NT2/D1 (cell line): Measurements from ENCODE around the gene TPRA1.

ENCODE experiments used
- DNase-seq: peaks from one replicate; pipeline ENCODE4 v3.0.0-alpha.2; 2011; ENCODE audit warnings: low read depth, low spot score
- H3K27me3 ChIP-seq: 2 replicates; pipeline ENCODE4 v1.6.0; 2011; ENCODE audit warnings: mild to moderate bottlenecking; ENCODE audit not compliant: insufficient read length, insufficient read depth
- H3K36me3 ChIP-seq: 2 replicates; pipeline ENCODE4 v1.6.1; 2011; ENCODE audit warnings: mild to moderate bottlenecking, low read length, mixed read lengths; ENCODE audit not compliant: insufficient read depth, insufficient read length
- H3K4me1 ChIP-seq: 2 replicates; pipeline ENCODE4 v1.5.1; 2011; ENCODE audit not compliant: insufficient read depth, insufficient read length
- H3K4me3 ChIP-seq: 2 replicates; pipeline ENCODE4 v1.5.1; 2011; ENCODE audit warnings: low read depth; ENCODE audit not compliant: insufficient read length
- H3K9ac ChIP-seq: 2 replicates; pipeline ENCODE4 v1.6.0; 2011; ENCODE audit warnings: low read depth; ENCODE audit not compliant: insufficient read length
- H3K9me3 ChIP-seq: 2 replicates; pipeline ENCODE4 v1.5.1; 2011; ENCODE audit warnings: mild to moderate bottlenecking, low read length; ENCODE audit not compliant: insufficient read depth
- SUZ12 ChIP-seq: IDR thresholded peaks from 2 replicates; pipeline ENCODE4 v1.6.1; 2011; ENCODE audit not compliant: insufficient read length, insufficient read depth; ENCODE audit errors: extremely low read depth
- YY1 ChIP-seq: IDR thresholded peaks from 2 replicates; pipeline ENCODE4 v1.6.1; 2011; ENCODE audit not compliant: insufficient read length, insufficient read depth
- ZNF274 ChIP-seq: IDR thresholded peaks from 2 replicates; pipeline ENCODE4 v1.6.1; 2011; ENCODE audit warnings: mild to moderate bottlenecking, low read depth, low read length

The TPRA1 gene

GRCh38 chr3:127630811-127631714 lies 40.5 kb upstream of the TPRA1 start:
- H3K9me3 ChIP-seq: peaks cover 7% of the 10 kb centered on the region; the same call in 1 of the 2 replicates
- H3K9ac ChIP-seq: no peak overlapping the region
- no peak for DNase-seq
- peaks cover 7% of the 10 kb centered on the region for H3K4me1 ChIP-seq
- no peak overlapping the region for H3K4me3 ChIP-seq
- H3K36me3 ChIP-seq: no peaks in the 10 kb centered on the region
- TF ChIP-seq YY1 (no peak), ZNF274 (no peak), SUZ12 (no peak)
- peaks cover 44% of the 10 kb centered on the region for H3K27me3 ChIP-seq

GRCh38 chr3:127629467-127630403 lies 39.2 kb upstream of the TPRA1 start:
- Histone ChIP-seq H3K4me3 (peak overlapping the region; percentile 49), H3K27me3 (peaks cover 47% of the 10 kb centered on the region), H3K9ac (peak overlapping the region; percentile 73), H3K9me3 (peaks cover 7% of the 10 kb centered on the region; the same call in 1 of the 2 replicates), H3K4me1 (peaks cover 7% of the 10 kb centered on the region), H3K36me3 (no peaks in the 10 kb centered on the region)
- DNase-seq: no peak
- TF ChIP-seq ZNF274 (no peak), YY1 (no peak), SUZ12 (no peak)

- Histone ChIP-seq H3K9me3 (peaks cover 7% of the 10 kb centered on the region; the same call in 1 of the 2 replicates), H3K4me3 (peak within 1 kb of the TSS; percentile 49), H3K4me1 (peaks cover 7% of the 10 kb centered on the region), H3K36me3 (no peaks in the 10 kb centered on the region), H3K9ac (peak within 1 kb of the TSS; percentile 73), H3K27me3 (peaks cover 47% of the 10 kb centered on the region)
- TF ChIP-seq YY1 (no peak), ZNF274 (no peak), SUZ12 (no peak)
- peak; percentile 52 for DNase-seq
These were observed 38.4 kb upstream of the TPRA1 start, which contains the start of gene PODXL2 for GRCh38 chr3:127628788-127629466. Gene PODXL2, plus strand, starts transcription at chr3:127629185. Its CDS starts 35 bp downstream, at chr3:127629220.

- no peaks in the 10 kb centered on the region for H3K36me3 ChIP-seq
- H3K9me3 ChIP-seq: peaks cover 7% of the 10 kb centered on the region; the same call in 1 of the 2 replicates
- no peak overlapping the region for H3K4me3 ChIP-seq
- H3K27me3 ChIP-seq: peaks cover 47% of the 10 kb centered on the region
- no peak overlapping the region for H3K9ac ChIP-seq
- peaks cover 7% of the 10 kb centered on the region for H3K4me1 ChIP-seq
- DNase-seq: no peak
- no peak for TF ChIP-seq SUZ12
- no peak for TF ChIP-seq YY1
- no peak for TF ChIP-seq ZNF274
These were observed 37.9 kb upstream of the TPRA1 start for GRCh38 chr3:127628426-127628787.

- Histone ChIP-seq H3K9ac (no peak overlapping the region), H3K36me3 (peaks cover 21% of the 10 kb centered on the region), H3K9me3 (peaks cover 7% of the 10 kb centered on the region; the same call in 1 of the 2 replicates), H3K4me1 (peaks cover 7% of the 10 kb centered on the region), H3K27me3 (peaks cover 44% of the 10 kb centered on the region), H3K4me3 (no peak overlapping the region)
- TF ChIP-seq YY1: no peak
- TF ChIP-seq SUZ12: no peak
- no peak for TF ChIP-seq ZNF274
- no peak for DNase-seq
These were observed 35.3 kb upstream of the TPRA1 start for GRCh38 chr3:127625821-127626220.

- no peak for DNase-seq
- Histone ChIP-seq H3K4me1 (no peaks in the 10 kb centered on the region), H3K4me3 (no peak overlapping the region), H3K27me3 (peaks cover 28% of the 10 kb centered on the region), H3K36me3 (peaks cover 39% of the 10 kb centered on the region), H3K9ac (no peak overlapping the region), H3K9me3 (peaks cover 7% of the 10 kb centered on the region; the same call in 1 of the 2 replicates)
- TF ChIP-seq SUZ12 (no peak), YY1 (no peak), ZNF274 (no peak)
These were observed 33.5 kb upstream of the TPRA1 start for GRCh38 chr3:127624063-127624462.
